Measurements from ENCODE around the gene PRR19. TPM values are rescaled to one million over a fixed set of nuclear protein-coding genes. Genes with fewer than 3 reads are reported as not detected.

PRR19 gene
- total RNA-seq, 3 donors from 2014 or later: 0.58 to 1.5 (median 1.3) TPM

- no peaks in the 10 kb centered on the region for H3K9me3 Mint-ChIP-seq
- ATAC-seq (no peak), DNase-seq (no peak)
- no peak overlapping the region for H3K4me3 Mint-ChIP-seq
- peaks cover 9% of the 10 kb centered on the region for H3K36me3 Mint-ChIP-seq (ENCODE audit: insufficient read depth)
- no peaks in the 10 kb centered on the region for H3K4me1 Mint-ChIP-seq (ENCODE audit: low read depth)
- H3K27me3 Mint-ChIP-seq (ENCODE audit: low read depth): no peaks in the 10 kb centered on the region
These were observed 42.5 kb downstream of the PRR19 start for GRCh38 chr19:42344336-42344893.

GRCh38 chr19:42345191-42345812 is 43.4 kb downstream of the PRR19 start:
- H3K36me3 Mint-ChIP-seq (ENCODE audit: insufficient read depth): peaks cover 9% of the 10 kb centered on the region
- no peak overlapping the region for H3K4me3 Mint-ChIP-seq
- ATAC-seq (no peak), DNase-seq (no peak)
- no peaks in the 10 kb centered on the region for H3K9me3 Mint-ChIP-seq
- H3K27me3 Mint-ChIP-seq (ENCODE audit: low read depth): no peaks in the 10 kb centered on the region
- no peaks in the 10 kb centered on the region for H3K4me1 Mint-ChIP-seq (ENCODE audit: low read depth)

GRCh38 chr19:42348211-42348610 is 46.3 kb downstream of the PRR19 start:
- H3K4me1 Mint-ChIP-seq (ENCODE audit: low read depth): no peaks in the 10 kb centered on the region

GRCh38 chr19:42349378-42350107 is 47.6 kb downstream of the PRR19 start:
- ATAC-seq (no peak), DNase-seq (no peak)
- Mint-ChIP-seq H3K4me1 (ENCODE audit: low read depth) (no peaks in the 10 kb centered on the region), H3K4me3 (no peak overlapping the region), H3K27me3 (ENCODE audit: low read depth) (no peaks in the 10 kb centered on the region), H3K36me3 (ENCODE audit: insufficient read depth) (peaks cover 5% of the 10 kb centered on the region), H3K9me3 (no peaks in the 10 kb centered on the region)

More at GRCh38 chr19:42348211-42348610, 46.3 kb downstream of the PRR19 start:
- Mint-ChIP-seq H3K27me3 (ENCODE audit: low read depth) (no peaks in the 10 kb centered on the region), H3K9me3 (no peaks in the 10 kb centered on the region), H3K4me3 (no peak overlapping the region), H3K36me3 (ENCODE audit: insufficient read depth) (peaks cover 6% of the 10 kb centered on the region)
- DNase-seq (no peak), ATAC-seq (no peak)

- no peak for DNase-seq
- H3K4me3 Mint-ChIP-seq: no peak overlapping the region
- no peaks in the 10 kb centered on the region for H3K27me3 Mint-ChIP-seq (ENCODE audit: low read depth)
- H3K4me1 Mint-ChIP-seq (ENCODE audit: low read depth): no peaks in the 10 kb centered on the region
- H3K36me3 Mint-ChIP-seq (ENCODE audit: insufficient read depth): peaks cover 4% of the 10 kb centered on the region
- no peaks in the 10 kb centered on the region for H3K9me3 Mint-ChIP-seq
- ATAC-seq: no peak
These were observed 48.5 kb downstream of the PRR19 start for GRCh38 chr19:42350417-42350816.

GRCh38 chr19:42351079-42351735 is 49.3 kb downstream of the PRR19 start:
- Mint-ChIP-seq H3K4me3 (no peak overlapping the region), H3K36me3 (ENCODE audit: insufficient read depth) (peaks cover 3% of the 10 kb centered on the region)
- no peak for ATAC-seq

GRCh38 chr19:42352301-42353259 is 50.6 kb downstream of the PRR19 start:
- no peaks in the 10 kb centered on the region for H3K9me3 Mint-ChIP-seq
- peaks cover 4% of the 10 kb centered on the region for H3K36me3 Mint-ChIP-seq (ENCODE audit: insufficient read depth)
- DNase-seq (no peak), ATAC-seq (peak; percentile 21 to 37)
- no peaks in the 10 kb centered on the region for H3K27me3 Mint-ChIP-seq (ENCODE audit: low read depth)
- H3K4me1 Mint-ChIP-seq (ENCODE audit: low read depth): no peaks in the 10 kb centered on the region
- H3K4me3 Mint-ChIP-seq: no peak overlapping the region

More at GRCh38 chr19:42351079-42351735, 49.3 kb downstream of the PRR19 start:
- Mint-ChIP-seq H3K9me3 (no peaks in the 10 kb centered on the region), H3K27me3 (ENCODE audit: low read depth) (no peaks in the 10 kb centered on the region), H3K4me1 (ENCODE audit: low read depth) (no peaks in the 10 kb centered on the region)
- no peak for DNase-seq

- Mint-ChIP-seq H3K27me3 (ENCODE audit: low read depth) (no peaks in the 10 kb centered on the region), H3K36me3 (ENCODE audit: insufficient read depth) (peaks cover 6% of the 10 kb centered on the region), H3K9me3 (no peaks in the 10 kb centered on the region), H3K4me1 (ENCODE audit: low read depth) (no peaks in the 10 kb centered on the region), H3K4me3 (no peak overlapping the region)
- ATAC-seq (no peak), DNase-seq (no peak)
These were observed 51.5 kb downstream of the PRR19 start for GRCh38 chr19:42353341-42354015.

GRCh38 chr19:42355896-42356295 is 54.0 kb downstream of the PRR19 start:
- H3K36me3 Mint-ChIP-seq (ENCODE audit: insufficient read depth): peaks cover 6% of the 10 kb centered on the region
- H3K27me3 Mint-ChIP-seq (ENCODE audit: low read depth): no peaks in the 10 kb centered on the region
- no peaks in the 10 kb centered on the region for H3K9me3 Mint-ChIP-seq
- H3K4me1 Mint-ChIP-seq (ENCODE audit: low read depth): no peaks in the 10 kb centered on the region
- DNase-seq (no peak), ATAC-seq (no peak)
- no peak overlapping the region for H3K4me3 Mint-ChIP-seq

GRCh38 chr19:42356686-42357085 is 54.8 kb downstream of the PRR19 start:
- DNase-seq (no peak), ATAC-seq (no peak)
- no peaks in the 10 kb centered on the region for H3K9me3 Mint-ChIP-seq
- no peaks in the 10 kb centered on the region for H3K27me3 Mint-ChIP-seq (ENCODE audit: low read depth)
- H3K36me3 Mint-ChIP-seq (ENCODE audit: insufficient read depth): peaks cover 6% of the 10 kb centered on the region
- H3K4me1 Mint-ChIP-seq (ENCODE audit: low read depth): no peaks in the 10 kb centered on the region
- no peak overlapping the region for H3K4me3 Mint-ChIP-seq

GRCh38 chr19:42357290-42357689 is 55.4 kb downstream of the PRR19 start:
- Mint-ChIP-seq H3K9me3 (no peaks in the 10 kb centered on the region), H3K27me3 (ENCODE audit: low read depth) (no peaks in the 10 kb centered on the region), H3K4me1 (ENCODE audit: low read depth) (no peaks in the 10 kb centered on the region), H3K36me3 (ENCODE audit: insufficient read depth) (peaks cover 6% of the 10 kb centered on the region), H3K4me3 (no peak overlapping the region)
- DNase-seq: no peak
- no peak for ATAC-seq
